ENCODE results near the gene ATP6V0A1. TPM values are rescaled to one million over a fixed set of nuclear protein-coding genes. Genes with fewer than 3 reads are reported as not detected.

ATP6V0A1 gene
- total and polyA plus RNA-seq, 2 experiments from 2014 or later = 23.9 to 42.3 TPM

GRCh38 chr17:42423766-42424165 is 34.9 kb upstream of the ATP6V0A1 start:
- Mint-ChIP-seq H3K27me3 (ENCODE audit: insufficient read depth, low read depth, poor library complexity) (peaks cover 33% of the 10 kb centered on the region), H3K36me3 (ENCODE audit: low read depth) (peaks cover 3% of the 10 kb centered on the region; the same call in 2 of the 3 replicates), H3K27ac (no peak overlapping the region), H3K4me1 (peaks cover 39% of the 10 kb centered on the region), H3K9me3 (no peaks in the 10 kb centered on the region; the same call in 2 of the 3 replicates), H3K4me3 (peak overlapping the region; percentile 87)
- Histone ChIP-seq H3K4me2 (peak overlapping the region; percentile 100), H3K27me3 (ENCODE audit: insufficient read depth) (peaks cover 34% of the 10 kb centered on the region), H3K36me3 (ENCODE audit: insufficient read depth) (no peaks in the 10 kb centered on the region), H4K20me1 (replicated peaks; ENCODE audit: insufficient read depth) (peaks cover 7% of the 10 kb centered on the region), H3F3A (replicated peaks; ENCODE audit: low read depth) (peaks cover 12% of the 10 kb centered on the region; the same call in 1 of the 2 replicates), H3K4me3 (peak overlapping the region; percentile 97), H3K27ac (ENCODE audit: low read depth) (peak overlapping the region; percentile 92), H3K4me1 (ENCODE audit: insufficient read depth) (peaks cover 37% of the 10 kb centered on the region), H3K79me2 (replicated peaks; ENCODE audit: insufficient read depth) (peaks cover 8% of the 10 kb centered on the region), H3K9me2 (ENCODE audit: insufficient read depth) (no peaks in the 10 kb centered on the region), H2AFZ (peak overlapping the region; percentile 79)
- DNase-seq (ENCODE audit: low spot score) (no peak), ATAC-seq (no peak)
- TF ChIP-seq CTCF (conservative IDR thresholded peaks at IDR 0.05; ENCODE audit: low read depth in 2 of 2) = no peak
- no peak for TF ChIP-seq CREB1 (CRISPR knock-in tag; IDR thresholded peaks at IDR 0.05; ENCODE audit: low read depth)
- no peak for TF ChIP-seq EZH2 (IDR thresholded peaks at IDR 0.05; ENCODE audit: low read depth, unreplicated experiment)
- TF ChIP-seq ZNF331 (CRISPR knock-in tag; IDR thresholded peaks at IDR 0.05; ENCODE audit: low read depth) = no peak
- TF ChIP-seq STAT1 (IDR thresholded peaks at IDR 0.05; ENCODE audit: unreplicated experiment) = no peak
- no peak for TF ChIP-seq ZNF462 (CRISPR knock-in tag; IDR thresholded peaks at IDR 0.05)
- TF ChIP-seq NANOG (IDR thresholded peaks at IDR 0.05; ENCODE audit: borderline replicate concordance) = no peak
- TF ChIP-seq EZH2phosphoT487 (IDR thresholded peaks at IDR 0.05; ENCODE audit: unreplicated experiment) = no peak
- TF ChIP-seq ZNF114 (CRISPR knock-in tag; IDR thresholded peaks at IDR 0.05) = no peak
- no peak for TF ChIP-seq JUNB (IDR thresholded peaks at IDR 0.05; ENCODE audit: unreplicated experiment)
- TF ChIP-seq POLR2AphosphoS5 (IDR thresholded peaks at IDR 0.05; ENCODE audit: low read depth) = no peak
- TF ChIP-seq ETS1 (IDR thresholded peaks at IDR 0.05) = no peak
- TF ChIP-seq REST (IDR thresholded peaks at IDR 0.05; ENCODE audit: unreplicated experiment) = no peak

Data from GM23338 (cell line).